ENCODE measurements around the gene GPC1.

Gene GPC1

DNA sequence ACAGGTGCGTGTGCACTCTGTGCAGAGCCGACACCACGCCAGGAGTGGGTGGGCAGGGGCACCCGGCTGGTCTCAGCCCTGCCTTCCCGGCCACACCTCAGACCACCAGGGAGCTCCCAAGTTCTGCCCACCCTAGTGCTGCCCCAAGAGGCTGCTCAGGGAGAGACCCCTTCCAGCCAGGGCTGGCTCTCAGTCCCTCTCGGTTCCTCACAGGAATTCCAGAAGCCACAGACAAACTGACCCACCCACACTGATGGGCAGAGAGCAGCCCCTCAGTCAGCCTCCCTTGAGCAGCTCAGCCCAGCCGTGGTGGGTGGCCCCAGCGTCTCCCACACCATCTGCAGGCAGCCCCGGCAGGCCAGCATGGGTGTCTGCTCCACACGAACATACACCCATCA is 33.8 kb downstream of the GPC1 start:
- no peak for DNase-seq

DNA sequence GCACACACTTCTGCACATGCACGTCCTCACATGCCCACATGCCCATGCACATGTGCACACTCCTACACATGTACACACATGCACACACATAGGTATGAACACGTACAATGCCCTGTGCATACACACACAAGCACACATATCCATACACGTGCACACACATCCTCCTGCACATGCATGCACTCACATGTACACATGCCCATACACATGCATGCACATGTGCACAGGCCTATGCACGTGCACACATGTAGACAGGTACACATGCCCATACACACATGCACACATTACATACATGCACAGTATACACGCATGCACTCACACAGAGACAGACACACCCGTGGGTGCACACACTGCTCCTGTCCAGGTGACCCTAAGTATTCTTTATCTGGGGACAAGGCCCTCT is 34.3 kb downstream of the GPC1 start:
- no peak for DNase-seq

DNA sequence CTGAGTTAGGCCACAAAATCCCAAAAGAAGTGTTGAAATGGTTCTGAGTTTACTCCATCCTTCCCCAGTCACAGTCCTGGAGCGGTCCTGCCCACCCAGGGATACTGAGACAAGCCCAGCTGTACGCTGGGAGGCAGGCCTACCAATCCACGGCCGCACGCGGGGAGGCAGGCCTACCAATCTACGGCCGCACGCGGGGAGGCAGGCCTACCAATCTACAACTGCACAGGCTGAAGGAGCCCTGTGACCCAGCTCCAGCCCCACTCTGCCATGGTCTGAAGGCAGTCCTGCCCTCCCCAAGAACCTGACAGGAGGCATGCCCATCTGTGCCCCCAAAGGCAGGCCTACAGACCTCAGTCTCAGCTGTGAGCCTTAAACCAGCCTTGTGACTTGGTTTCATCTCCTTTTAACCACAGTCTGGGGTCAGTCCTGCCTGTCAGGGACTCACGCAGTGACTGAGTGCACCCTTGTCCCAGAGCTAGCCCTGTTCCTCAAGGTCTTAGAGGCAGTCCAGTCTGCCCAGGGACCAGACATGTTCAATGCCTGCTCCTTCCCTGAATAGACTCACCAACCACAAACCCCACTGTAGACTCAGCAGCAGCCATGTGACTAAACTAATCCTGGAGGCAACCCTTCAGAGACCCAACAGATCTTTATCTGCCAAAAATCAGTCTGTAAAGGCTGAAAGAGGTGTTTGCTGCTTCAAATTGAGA is 36.8 kb downstream of the GPC1 start:
- no peak for DNase-seq

DNA sequence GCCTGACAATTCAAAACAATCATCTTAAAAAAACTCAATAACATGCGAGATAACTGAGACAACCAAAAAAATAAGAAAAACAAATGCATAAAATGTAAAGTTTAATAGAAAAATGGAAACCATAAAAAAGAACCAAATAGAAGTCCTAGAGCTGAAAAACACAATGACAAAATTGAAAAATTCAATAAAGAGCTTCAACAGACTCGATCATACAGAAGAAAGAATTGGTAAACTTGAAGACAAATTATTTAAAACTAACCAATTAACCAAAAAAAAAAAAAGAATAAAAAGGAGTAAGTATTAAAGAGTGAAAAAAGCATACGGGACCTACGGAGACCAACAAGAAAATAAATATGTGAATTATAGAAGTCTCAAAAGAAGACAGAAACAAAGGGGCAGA is 37.7 kb downstream of the GPC1 start:
- DNase-seq, result no peak

DNA sequence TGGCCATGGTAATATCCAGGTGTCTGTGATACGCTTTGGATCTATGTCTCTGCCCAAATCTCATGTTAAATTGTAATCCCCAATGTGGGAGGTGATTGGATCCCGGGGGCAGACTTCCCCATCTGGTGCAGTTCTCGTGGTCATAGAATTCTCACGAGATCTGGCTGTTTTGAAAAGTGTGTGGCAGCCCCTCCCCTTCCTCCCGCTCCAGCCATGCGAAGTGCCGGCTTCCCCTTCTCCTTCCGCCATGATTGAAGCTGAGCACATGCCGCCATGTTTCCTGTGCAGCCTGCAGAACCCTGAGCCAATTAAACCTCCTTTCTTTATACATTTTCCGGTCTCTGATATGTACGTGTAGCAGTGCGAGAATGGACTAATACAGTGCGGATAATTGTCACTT is 42.5 kb downstream of the GPC1 start:
- DNase-seq, result no peak

DNA sequence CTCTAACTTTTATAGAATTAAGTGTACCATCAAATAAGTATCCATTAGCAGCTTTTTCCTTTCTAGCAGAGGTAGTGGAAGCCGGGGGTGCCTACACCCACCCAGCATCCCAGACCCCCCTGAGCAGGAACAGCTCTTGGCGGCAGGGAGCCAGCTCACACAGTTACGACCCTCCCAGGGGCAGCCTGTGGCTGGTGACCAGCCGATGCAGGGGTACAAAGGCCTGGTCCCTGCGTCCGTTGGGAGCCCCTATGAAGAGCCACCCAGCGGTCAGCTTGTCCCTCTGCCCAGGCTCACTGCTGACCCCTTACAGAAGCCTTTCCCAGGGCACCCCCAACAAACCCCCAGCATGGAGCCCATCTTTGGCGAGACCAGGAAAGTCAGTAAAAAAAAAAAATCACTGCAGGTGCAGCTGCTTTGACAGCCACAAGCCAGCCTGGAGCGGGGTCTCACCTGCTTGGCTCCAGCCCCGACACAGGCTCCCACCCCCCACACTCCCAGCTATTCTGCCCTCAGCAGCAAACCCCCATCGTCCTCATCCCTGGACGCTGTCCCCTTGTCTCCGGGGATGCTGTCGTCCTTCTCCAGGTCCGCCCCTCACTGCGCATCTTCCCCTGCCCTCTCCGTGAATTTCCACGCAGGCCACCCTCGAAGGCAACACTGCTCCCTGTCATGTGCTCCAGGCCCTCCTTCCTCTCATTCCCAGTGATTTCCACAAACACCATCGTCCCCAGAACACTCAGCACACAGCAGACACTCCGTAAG is 43.1 kb downstream of the GPC1 start:
- DNase-seq, result no peak

DNA sequence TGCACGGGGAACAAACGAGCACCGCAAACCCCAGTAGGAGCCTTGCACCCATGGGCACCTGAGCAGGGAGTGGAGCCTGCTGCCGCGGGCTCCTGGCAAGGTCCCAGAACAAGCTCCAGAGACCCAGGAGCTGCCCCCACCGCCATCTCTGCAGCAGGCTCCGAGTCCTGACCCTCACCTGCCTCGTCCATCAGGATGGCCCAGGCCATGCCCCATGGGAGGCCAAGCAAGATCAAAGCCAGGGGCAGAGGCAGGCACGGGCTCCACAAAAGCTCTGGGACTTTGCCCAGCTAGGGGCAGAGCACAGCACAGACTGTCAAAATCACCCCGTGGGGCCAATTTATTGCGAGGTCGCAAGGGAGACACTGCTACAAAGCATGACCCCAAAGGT is 43.6 kb downstream of the GPC1 start:
- DNase-seq, result no peak

DNA sequence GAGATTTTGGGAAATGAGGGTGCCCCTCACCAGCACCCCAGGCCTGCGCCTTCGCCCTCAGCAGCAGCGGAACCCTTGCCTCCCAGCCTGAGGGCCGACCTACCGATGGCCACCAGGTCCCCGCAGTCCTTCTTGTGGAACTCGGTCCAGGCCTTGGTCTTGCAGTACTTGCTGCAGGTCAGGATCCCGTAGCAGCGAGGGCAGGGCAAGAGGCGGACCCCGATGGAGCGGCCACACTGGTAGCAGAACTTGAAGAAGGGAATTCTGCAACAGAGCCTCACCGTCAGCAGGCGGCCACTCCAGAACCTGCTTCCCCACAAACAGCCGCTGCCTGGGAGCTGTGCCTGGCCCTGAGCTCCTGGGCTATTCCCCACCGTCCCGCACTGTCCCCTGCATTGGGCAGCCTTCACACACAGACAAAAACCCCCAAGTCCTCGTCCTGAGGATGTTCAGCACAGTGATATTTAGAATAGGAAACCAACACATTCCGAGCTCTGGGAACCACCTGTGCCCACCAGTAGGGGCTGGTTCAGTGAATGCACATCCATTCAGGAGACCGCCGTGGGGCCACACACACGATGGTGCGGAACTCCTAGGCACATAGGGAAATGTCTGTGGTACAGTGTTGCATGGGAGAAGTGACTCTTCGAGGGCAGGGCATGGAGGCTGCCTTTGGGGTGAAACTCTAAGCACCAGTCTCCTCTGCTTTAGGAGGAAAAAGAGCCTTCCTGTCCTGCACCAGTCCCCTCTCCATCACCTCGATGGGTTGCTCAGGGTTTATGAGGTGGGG is 45.6 kb downstream of the GPC1 start:
- DNase-seq, result no peak

DNA sequence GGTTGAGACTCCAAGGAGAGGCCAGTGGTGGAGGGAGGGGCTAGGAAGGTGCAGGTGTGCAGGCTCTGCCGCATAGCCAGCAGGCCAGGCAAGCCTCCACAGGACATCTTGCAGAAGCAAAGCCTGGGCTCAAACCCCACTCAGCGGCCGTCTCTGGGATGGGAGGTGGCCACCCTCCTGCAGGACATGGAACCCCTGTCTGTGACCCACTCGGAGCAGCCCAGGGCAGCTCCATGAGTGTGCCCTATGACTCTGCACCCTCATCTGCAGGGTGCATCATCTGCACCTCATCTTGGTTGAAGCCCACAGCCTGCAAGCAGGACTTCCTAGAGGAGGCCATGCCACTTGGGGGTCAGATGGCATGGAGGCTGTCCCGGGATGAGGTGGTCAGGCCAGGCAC is 46.3 kb downstream of the GPC1 start:
- DNase-seq, result no peak

DNA sequence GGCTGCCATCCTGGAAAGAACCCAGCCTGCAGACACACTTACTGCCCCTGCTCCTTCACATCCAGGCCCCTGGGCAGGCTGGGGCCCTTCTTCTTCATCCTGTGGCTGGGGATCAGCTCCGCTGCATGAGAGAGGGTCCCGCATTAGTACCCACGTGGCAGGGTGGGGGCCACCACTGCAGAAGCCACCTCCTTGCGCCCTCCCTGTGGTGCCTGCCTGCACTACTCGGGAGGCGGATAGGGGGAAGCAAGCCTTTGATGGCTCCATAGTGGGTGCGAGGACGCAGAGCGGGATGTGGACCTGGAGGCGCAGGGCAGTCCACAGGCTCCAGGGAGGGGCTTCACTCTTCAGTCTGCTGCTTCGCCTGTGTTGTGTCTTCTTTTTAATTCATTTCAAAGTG is 46.7 kb downstream of the GPC1 start:
- no peak for DNase-seq

DNA sequence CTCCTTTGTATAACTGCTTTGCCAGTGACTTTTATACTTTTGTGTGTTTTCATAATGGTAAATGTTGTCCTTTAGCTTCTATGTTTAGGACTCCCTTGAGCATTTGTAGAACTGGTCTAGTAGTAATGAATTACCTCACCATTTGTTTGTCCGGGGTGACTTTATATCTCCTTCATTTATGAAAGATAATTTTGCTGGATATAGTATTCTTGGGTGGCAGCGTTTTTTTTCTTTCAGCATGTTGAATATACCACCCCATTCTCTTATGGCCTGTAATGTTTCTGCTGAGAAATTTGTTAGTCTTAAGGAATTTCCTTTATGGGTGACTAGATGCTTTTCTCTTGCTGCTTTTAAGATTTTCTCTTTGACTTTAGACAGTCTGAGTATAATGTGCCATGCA is 56.0 kb downstream of the GPC1 start:
- DNase-seq, result no peak

DNA sequence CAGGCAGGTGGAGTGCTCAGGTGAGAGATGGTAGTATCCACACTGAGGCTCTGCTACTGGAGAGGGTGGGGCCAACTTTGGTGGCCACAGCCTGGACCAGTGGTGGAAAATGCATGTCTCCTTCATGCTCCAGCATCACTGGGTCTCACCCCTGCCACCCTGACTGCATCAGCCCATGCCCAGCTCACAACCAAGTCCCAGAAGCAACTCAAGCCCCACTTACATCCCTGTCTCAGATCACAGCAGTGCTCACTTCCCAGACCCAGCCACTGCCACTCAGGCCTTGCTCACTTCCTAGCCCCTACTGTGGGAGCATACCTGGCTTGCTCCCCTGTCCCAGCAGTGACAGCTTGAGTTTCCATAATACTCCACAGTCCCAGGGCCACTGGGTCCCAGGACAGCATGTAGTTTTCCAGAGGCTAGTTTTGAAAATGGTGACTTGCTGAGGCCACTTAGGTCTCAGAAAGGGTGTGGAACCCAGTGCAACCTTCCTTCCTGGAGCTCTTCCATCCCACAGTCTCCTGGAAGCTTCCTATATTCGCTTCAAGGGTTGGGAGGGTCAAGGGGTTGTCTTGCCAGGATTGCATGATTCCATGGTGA is 58.8 kb downstream of the GPC1 start:
- DNase-seq, result no peak

DNA sequence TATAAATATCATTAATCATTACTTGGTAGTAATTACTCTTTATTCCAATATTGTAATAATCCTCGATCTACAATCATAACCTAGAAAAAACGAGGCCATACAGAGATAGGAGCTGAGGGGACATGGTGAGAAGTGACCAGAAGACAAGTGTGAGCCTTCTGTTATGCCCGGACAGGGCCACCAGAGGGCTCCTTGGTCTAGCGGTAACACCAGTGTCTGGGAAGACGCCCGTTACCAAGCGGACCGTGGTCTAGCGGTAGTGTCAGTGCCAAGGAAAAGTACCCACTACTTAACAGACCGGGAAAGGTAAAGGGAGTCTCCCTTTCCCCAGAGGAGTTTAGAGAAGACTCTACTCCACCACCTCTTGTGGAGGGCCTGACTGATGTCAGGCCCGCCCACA is 59.5 kb downstream of the GPC1 start:
- DNase-seq, result peak; percentile 23

DNA sequence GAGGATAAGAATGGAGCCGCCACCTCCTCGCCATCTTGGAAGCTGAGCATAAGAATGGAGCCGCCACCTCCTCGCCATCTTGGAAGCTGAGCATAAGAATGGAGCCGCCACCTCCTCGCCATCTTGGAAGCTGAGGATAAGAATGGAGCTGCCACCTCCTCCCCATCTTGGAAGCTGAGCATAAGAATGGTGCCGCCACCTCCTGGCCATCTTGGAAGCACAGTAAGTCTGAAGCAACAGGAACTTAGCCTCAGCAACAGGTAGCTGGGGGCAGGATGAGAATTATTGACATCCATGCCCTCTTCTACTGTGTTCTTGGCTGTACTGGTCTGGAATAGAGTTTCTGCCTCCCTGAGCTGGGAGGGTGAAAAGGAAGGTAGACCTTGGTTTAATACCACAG is 61.6 kb downstream of the GPC1 start:
- DNase-seq, result peak; percentile 15

DNA sequence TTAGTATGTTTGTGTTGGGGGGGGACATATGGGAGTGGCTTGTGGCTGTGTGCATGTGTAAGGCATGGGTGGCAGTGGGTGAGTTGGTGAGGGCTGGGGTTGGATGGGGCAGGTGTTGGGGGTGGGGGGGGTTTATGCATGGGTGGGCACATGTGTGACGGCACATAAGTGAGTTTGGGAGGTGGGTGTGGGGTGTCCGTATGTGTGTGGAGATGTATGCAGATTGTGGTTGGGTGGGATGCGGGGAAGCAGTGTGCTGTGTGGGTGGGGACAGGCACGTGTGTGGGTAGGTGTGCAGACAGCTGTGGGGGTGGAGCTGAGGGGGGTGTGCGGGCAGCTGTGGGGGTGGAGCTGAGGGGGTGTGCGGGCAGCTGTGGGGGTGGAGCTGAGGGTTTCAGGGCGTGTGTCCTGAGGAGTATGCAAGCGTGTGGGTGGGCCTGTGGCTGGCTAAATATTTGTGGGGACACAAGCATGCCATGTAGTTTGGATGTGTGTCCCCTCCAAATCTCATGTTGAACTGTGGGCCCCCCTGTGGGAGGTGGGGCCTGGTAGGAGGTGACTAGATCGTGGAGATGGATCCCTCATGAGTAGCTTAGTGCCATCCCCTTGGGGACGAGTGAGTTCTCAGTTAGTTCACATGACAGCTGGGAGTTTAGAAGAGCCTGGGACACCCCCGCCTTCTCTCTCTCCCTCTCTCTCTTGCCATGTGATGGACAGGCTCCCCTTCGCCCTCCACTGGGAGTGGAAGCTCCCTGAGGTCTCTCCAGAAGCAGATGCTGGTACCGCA is 62.9 kb downstream of the GPC1 start:
- no peak for DNase-seq

DNA sequence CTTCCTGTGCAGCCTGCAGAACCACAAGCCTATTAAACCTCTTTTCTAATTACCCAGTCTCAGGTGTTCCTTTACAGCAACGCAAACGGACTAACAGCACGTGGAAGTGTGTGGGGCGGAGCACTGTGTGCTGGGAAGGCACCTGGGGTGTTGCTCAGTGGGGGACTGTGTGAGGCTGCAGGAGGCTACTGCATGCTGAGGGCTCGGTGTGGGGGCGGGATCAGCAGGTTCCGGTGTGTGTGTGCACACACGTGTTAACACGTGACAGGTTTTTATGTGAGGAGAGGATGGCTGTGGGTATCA is 63.4 kb downstream of the GPC1 start:
- DNase-seq, result no peak

DNA sequence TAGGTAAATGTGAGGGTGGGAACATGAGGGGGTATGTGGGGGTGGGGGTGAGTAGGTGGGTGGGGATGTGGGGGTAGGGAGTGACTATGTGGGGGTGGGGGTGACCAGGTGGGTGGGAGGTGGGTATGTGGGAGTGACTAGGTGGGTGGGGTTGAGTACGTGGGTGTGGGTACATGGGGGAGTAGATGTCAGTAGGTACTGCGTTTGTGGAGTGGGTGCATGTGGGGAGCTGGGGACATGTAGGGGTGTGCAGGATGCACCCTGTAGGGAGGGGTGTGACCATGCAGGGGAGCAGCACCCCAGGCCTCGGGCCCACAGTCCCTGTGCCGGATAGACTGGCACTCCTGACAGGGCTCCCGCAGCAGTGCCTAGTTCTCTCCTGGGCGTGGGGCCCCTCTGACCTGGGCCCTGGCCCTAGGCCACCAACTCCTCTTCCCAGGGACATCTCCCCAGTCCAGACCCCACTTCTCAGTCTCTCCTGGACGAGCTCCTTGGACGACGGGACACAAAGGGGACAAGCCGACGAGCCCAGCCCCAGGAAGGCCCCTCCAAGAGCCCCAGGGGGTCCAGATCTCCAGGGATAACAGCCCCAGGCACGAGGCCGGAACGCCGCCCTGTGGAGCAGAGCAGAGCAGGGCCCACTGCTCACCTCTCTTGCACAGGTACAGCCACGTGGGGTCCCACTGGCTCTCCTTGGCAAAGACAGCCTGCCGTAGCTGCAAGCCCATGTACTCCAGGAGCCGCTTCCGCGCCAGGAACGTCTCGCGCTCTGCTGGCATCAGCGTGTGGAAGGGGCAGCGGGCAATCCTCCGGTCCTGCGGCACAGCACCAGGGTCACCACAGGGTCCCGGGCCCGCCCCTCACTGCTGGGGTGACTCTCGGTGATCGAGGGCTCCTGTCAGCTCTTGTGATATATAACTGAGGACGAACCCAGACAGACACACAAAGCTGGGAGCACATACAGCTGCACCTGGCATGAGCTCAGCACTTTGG is 64.1 kb downstream of the GPC1 start:
- no peak for DNase-seq

DNA sequence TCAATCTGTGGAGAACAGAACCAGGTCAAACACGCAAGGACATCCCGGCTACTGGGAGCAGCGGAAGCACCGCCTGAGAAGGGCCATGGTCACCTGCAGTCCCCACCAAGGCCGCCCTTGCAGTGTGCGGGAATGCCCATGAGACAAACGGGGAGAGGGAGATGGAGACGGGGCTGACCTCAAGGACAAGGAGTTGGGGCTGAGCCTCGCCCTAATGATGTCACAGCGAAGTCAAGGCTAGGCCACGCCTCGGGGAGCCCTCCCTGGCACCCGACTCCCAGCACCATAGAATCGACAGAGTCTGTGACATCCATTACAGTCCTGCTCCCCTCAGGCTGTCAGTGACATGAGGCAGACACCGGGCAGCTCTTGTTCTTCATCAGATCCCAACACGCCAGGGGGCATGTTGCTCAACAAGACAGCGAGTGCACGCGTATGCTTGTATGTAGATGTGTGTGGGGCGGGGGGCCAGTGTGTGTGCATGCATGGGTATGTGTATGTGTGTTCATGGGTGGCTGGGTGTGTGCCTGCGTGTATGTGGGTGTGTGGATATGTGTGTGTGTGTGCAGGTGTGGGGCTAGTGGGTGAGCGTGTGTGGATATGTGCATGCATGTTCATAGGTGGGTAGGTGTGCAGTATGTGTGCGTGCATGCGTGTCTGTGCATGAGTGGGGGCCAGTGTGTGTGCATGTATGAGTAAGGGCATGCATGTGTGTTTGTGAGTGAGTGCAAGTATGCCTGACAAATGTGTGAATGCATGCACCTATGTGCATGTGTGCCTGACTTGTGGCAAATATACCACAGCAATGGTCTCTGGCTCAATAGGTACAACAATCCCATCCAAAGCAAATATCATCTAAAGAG is 65.3 kb downstream of the GPC1 start:
- DNase-seq, result no peak

DNA sequence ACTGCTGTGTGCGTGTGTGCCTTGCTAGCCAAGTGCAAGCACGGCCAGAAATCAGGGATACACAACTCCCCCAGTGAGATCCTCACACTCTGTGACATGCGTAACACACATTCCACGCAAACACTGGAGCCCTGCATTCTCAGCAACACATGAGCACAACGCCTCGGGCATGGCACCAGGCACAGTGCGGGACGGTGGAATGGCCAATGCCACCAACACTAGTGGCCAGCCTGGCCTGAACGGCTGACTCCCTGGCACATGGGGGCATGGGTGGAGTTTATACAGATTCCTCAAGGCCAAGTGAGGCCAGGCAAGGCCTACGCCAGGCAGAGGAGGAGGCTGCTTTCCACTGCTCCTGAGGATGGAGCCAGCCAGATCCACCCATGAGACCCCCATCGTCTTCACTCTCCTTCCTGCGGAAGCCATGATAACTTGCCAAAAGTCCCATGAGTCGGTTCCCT is 66.1 kb downstream of the GPC1 start:
- DNase-seq, result no peak

DNA sequence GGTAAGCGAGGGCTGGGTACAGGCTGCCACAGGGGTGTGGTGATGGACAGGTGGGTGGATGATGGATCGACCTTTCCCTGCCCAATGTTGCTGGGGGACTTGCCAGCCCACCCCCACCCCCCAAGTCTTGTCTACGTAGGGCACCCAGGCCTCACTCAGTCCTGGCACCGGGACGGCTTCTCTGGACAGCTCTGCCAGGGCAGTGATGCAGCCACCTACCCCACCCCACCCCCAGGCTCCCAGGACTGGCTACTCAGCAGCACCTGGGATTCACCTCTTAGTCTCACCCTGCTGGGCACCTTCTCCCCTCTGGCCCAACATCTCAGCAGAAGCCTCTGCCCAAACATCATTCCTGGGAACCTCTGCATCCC is 66.6 kb downstream of the GPC1 start:
- no peak for DNase-seq
